Tibial nerve (tissue), 4 donors: ENCODE data around the gene THOC1. TPM values are rescaled to one million over a fixed set of nuclear protein-coding genes. Genes with fewer than 3 reads are reported as not detected.

ENCODE experiments used
- DNase-seq, 2 donors: peaks; one replicate each; pipeline ENCODE4 v3.0.0-alpha.2; 2019; ENCODE audit warnings: low spot score in 2 of 2
- H3K27ac ChIP-seq, 4 donors: fragments of 200-600 bp; sonication (generic) in 3 of 4; one replicate each; pipeline ENCODE4 v1.5.1; 2017 to 2019; ENCODE audit warnings: mild to moderate bottlenecking in 1 of 4
- H3K27me3 ChIP-seq, 2 donors: fragments of 200-600 bp; sonication (generic) in 1 of 2; one replicate each; pipeline versions ENCODE4 v1.5.1 to v1.6.0; 2017 to 2019
- H3K36me3 ChIP-seq, 3 donors: fragments of 200-600 bp; sonication (generic); one replicate each; pipeline ENCODE4 v1.5.1; 2018 to 2019
- H3K4me1 ChIP-seq, 4 donors: fragments of 200-600 bp; sonication (generic) in 3 of 4; one replicate each; pipeline ENCODE4 v1.5.1; 2017 to 2019
- H3K4me3 ChIP-seq, 4 donors: fragments of 200-600 bp; sonication (generic) in 3 of 4; one replicate each; pipeline ENCODE4 v1.5.1; 2017 to 2019; ENCODE audit warnings: mild to moderate bottlenecking in 1 of 4, moderate library complexity in 1 of 4
- H3K9me3 ChIP-seq, 4 donors: fragments of 200-600 bp; sonication (generic) in 3 of 4; one replicate each; pipeline ENCODE4 v1.5.1; 2017 to 2019
- EP300 ChIP-seq, 2 donors: sonication (generic); formaldehyde crosslinking; IDR thresholded peaks; one replicate each; pipeline ENCODE4 v1.6.1; 2017; ENCODE audit warnings: antibody characterized with exemption in 2 of 2, mild to moderate bottlenecking in 1 of 2
- POLR2A ChIP-seq, 2 donors: fragments of 450-650 bp; IDR thresholded peaks; one replicate each; pipeline ENCODE4 v1.6.1; 2017; ENCODE audit warnings: antibody characterized with exemption in 2 of 2, mild to moderate bottlenecking in 2 of 2, moderate library complexity in 2 of 2
- WGBS, 2 donors: methylation state at CpG; one replicate each; pipeline ENCODE4 v1.1.5; 2018; 5-methylcytosine and 5-hydroxymethylcytosine counted together
- total RNA-seq, 4 donors: library from RNA; depleted of rRNA; stranded (reverse); fragments of >200 nt; gene quantifications; one replicate each; pipeline ENCODE4 v1.1.0, GENCODE V29; 2016
- TF ChIP-seq, protein P1 (sequence below), 5 experiments: fragments of 200-600 bp in 3 of 5; fragments of 450-650 bp in 2 of 5; sonication (generic) in 3 of 5; IDR thresholded peaks; one replicate each; pipeline ENCODE4 v1.5.1; 2016 to 2019; ENCODE audit warnings: antibody characterized with exemption in 5 of 5, mild to moderate bottlenecking in 3 of 5, moderate library complexity in 2 of 5

THOC1 gene
- total RNA-seq, 4 donors from 2014 or later: 43.3 to 53.4 (median 50.7) TPM

DNA sequence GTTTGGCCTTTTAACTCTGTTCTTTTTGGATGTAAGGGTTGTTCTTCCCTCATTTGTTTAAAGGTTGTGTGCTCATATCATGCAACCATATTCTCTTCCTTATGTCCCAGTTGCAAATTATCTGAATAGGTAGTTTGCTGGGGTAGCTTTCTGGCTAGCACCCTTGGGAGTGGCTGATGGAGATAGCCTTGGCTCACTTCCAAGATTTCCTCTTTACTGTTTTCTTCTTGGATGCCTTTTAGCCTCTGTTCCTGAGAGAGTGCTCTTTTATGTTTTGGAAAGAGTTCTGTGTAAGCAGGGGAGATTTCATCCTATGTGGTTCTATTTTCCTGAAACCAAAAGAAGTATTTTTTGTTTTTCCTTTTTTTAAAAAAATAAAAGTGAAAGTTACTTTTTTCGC, 84.1 kb downstream of the THOC1 start:
- no peak overlapping the region for H3K4me3 ChIP-seq
- peak overlapping the region in 1 of 4 donors; percentile 56 for H3K27ac ChIP-seq
- H3K27me3 ChIP-seq: no peaks in the 10 kb centered on the region
- 55 to 56% methylated on average over 1 of the region's 1 CpG for WGBS, 2 donors
- H3K4me1 ChIP-seq: peaks cover 0 to 16% (median 0%) of the 10 kb centered on the region in 4 donors
- no peaks in the 10 kb centered on the region for H3K9me3 ChIP-seq
- TF ChIP-seq POLR2A (IDR thresholded peaks at IDR 0.05) (no peak), EP300 (IDR thresholded peaks at IDR 0.05) (no peak)
- TF ChIP-seq, protein P1, sequence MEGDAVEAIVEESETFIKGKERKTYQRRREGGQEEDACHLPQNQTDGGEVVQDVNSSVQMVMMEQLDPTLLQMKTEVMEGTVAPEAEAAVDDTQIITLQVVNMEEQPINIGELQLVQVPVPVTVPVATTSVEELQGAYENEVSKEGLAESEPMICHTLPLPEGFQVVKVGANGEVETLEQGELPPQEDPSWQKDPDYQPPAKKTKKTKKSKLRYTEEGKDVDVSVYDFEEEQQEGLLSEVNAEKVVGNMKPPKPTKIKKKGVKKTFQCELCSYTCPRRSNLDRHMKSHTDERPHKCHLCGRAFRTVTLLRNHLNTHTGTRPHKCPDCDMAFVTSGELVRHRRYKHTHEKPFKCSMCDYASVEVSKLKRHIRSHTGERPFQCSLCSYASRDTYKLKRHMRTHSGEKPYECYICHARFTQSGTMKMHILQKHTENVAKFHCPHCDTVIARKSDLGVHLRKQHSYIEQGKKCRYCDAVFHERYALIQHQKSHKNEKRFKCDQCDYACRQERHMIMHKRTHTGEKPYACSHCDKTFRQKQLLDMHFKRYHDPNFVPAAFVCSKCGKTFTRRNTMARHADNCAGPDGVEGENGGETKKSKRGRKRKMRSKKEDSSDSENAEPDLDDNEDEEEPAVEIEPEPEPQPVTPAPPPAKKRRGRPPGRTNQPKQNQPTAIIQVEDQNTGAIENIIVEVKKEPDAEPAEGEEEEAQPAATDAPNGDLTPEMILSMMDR (IDR thresholded peaks at IDR 0.05): no peak
- DNase-seq: no peak
- peaks cover 0 to 40% (median 5%) of the 10 kb centered on the region in 3 donors for H3K36me3 ChIP-seq

DNA sequence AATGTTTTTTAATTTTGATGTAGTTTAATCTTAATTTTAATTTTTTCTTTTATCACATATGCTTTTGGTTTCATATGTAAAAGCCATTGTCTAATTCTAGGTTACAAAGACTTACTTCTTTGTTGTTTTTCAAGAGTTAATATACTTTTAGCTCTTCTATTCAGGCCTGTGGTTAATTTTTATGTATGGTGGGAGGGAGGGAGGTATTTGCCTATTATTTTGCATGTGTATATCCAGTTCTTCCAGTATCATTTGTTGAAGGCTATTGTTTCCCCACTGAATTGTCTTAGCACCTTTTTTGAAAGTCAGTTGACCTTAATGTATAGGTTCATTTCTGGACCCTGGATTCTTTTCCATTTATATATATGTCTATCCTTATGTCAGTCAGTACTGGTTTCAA, 86.1 kb downstream of the THOC1 start:
- DNase-seq: no peak
- Histone ChIP-seq H3K4me1 (peaks cover 0 to 16% (median 0%) of the 10 kb centered on the region in 4 donors), H3K36me3 (peaks cover 0 to 47% (median 5%) of the 10 kb centered on the region in 3 donors), H3K9me3 (no peaks in the 10 kb centered on the region), H3K27ac (no peak overlapping the region), H3K27me3 (no peaks in the 10 kb centered on the region), H3K4me3 (no peak overlapping the region)
- TF ChIP-seq EP300 (IDR thresholded peaks at IDR 0.05) (no peak), POLR2A (IDR thresholded peaks at IDR 0.05) (no peak)
- TF ChIP-seq, protein P1 (IDR thresholded peaks at IDR 0.05): no peak

DNA sequence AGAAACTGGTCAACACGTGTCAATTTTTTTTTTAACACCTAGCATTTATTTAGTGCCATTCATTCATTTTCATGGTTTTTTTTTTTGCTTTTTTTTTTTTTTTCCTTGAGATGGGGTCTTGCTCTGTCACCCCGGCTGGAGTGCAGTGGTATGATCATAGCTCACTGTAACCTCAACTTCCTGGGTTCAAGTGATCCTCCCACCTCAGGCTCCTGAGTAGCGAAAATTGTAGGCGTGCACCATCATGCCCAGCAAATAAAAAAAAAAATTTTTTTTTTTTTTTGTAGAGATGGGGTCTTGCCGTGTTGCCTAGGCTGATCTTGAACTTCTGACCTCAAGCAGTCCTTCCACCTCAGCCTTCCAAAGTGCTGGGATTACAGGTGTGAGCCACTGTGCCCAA, 88.3 kb downstream of the THOC1 start:
- H3K27ac ChIP-seq: no peak overlapping the region
- TF ChIP-seq POLR2A (IDR thresholded peaks at IDR 0.05) (no peak), EP300 (IDR thresholded peaks at IDR 0.05) (no peak)
- TF ChIP-seq, protein P1 (IDR thresholded peaks at IDR 0.05): no peak
- 84 to 91% methylated on average over 5 of the region's 5 CpGs for WGBS, 2 donors
- no peaks in the 10 kb centered on the region for H3K9me3 ChIP-seq
- H3K4me3 ChIP-seq: no peak overlapping the region
- peaks cover 0 to 30% (median 5%) of the 10 kb centered on the region in 3 donors for H3K36me3 ChIP-seq
- no peak for DNase-seq
- peaks cover 0 to 16% (median 0%) of the 10 kb centered on the region in 4 donors for H3K4me1 ChIP-seq
- H3K27me3 ChIP-seq: no peaks in the 10 kb centered on the region

DNA sequence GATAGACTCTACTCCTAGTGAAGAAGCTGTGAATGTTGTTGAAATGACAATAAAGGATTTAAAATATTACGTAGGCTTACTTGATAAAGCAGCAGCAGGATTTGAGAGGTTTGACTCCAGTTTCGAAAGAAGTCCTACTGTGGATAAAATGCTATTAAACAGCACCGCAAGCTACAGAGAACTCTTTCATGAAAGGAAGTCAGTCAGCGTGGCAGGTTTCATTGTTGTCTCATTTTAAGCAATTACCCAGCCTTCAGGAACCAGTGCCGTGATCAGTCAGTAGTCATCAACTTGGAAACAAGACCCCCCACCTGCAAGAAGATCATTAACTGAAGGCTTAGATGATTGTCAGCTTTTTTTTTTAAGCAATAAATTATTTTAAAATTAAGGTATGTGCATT, 95.5 kb downstream of the THOC1 start:
- Histone ChIP-seq H3K36me3 (peaks cover 0 to 63% (median 2%) of the 10 kb centered on the region in 3 donors), H3K27me3 (no peaks in the 10 kb centered on the region), H3K4me3 (no peak overlapping the region), H3K4me1 (no peaks in the 10 kb centered on the region), H3K27ac (no peak overlapping the region), H3K9me3 (no peaks in the 10 kb centered on the region)
- no peak for DNase-seq
- WGBS, 2 donors: 70 to 81% methylated on average over 5 of the region's 5 CpGs
- TF ChIP-seq EP300 (IDR thresholded peaks at IDR 0.05) (no peak), POLR2A (IDR thresholded peaks at IDR 0.05) (no peak)
- TF ChIP-seq, protein P1 (IDR thresholded peaks at IDR 0.05): no peak

Other genes starting within 250 kb of the THOC1 start
- gene TUBB8B, start 218.4 kb downstream of the THOC1 start, total RNA-seq: not detected
- gene USP14, start 109.5 kb downstream of the THOC1 start, total RNA-seq: 10 to 100 TPM; 33.3 to 34.7 (median 34.1) TPM
- gene COLEC12, start 232.7 kb upstream of the THOC1 start, total RNA-seq: 10 to 100 TPM in 3 of 4 donors, 1 to 10 TPM in 1; 8.3 to 22.2 (median 21.4) TPM